ENCODE results near the gene KIF25.

KIF25 gene

GRCh38 chr6:168017629-168018028 lies 20.2 kb downstream of the KIF25 start:
- DNase-seq (ENCODE audit: low read depth): no peak

GRCh38 chr6:168018664-168019063 lies 21.2 kb downstream of the KIF25 start:
- no peak for DNase-seq (ENCODE audit: low read depth)

DNA sequence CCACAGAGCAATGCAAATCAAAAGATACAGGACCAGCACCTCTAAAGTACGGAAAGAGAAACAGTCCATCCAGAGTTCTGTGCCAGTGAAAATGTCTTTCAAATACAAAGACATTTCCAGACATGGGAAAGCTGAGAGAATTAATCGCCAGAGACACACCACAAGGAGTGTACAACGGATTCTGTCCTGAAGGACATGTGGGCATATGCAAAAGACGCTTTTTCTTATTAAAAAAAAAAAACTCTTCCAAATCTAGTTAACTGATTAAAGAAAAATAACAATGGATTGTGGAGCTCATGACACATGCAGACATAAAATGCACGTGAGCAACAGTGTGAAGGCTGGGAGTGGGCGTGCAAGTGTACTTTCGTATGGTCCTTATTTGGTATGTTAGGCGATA lies 22.8 kb downstream of the KIF25 start:
- no peak for DNase-seq (ENCODE audit: low read depth)

GRCh38 chr6:168021581-168021980 lies 24.1 kb downstream of the KIF25 start:
- DNase-seq (ENCODE audit: low read depth): no peak

- no peak for DNase-seq (ENCODE audit: low read depth)
These were observed 25.2 kb downstream of the KIF25 start for GRCh38 chr6:168022488-168023321.

DNA sequence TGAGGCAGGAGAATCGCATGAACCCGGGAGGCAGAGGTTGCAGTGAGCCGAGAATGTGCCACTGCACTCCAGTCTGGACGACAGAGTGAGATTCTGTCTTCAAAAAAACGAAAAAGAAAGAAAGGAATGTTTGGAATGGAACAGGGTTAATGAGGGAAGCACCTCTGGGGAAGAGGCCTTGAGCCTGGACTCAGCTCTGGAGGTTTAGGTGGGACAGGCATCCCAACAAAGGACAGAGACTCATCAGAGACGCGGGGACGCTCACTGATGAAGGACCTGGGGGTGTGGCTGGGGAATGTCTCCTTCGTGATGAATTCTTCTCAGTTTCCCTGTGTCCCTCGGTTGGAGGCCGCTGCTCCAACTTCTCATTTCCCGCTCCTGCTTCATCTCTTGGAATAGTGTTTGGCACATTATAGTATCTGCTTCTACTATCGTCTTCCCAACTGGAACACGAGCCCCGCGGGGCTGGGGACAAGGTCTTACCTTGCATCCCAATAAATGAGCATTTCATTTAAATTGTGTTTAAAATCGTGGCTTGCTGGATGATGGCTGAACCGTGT lies 27.6 kb downstream of the KIF25 start:
- no peak for DNase-seq (ENCODE audit: low read depth)

DNA sequence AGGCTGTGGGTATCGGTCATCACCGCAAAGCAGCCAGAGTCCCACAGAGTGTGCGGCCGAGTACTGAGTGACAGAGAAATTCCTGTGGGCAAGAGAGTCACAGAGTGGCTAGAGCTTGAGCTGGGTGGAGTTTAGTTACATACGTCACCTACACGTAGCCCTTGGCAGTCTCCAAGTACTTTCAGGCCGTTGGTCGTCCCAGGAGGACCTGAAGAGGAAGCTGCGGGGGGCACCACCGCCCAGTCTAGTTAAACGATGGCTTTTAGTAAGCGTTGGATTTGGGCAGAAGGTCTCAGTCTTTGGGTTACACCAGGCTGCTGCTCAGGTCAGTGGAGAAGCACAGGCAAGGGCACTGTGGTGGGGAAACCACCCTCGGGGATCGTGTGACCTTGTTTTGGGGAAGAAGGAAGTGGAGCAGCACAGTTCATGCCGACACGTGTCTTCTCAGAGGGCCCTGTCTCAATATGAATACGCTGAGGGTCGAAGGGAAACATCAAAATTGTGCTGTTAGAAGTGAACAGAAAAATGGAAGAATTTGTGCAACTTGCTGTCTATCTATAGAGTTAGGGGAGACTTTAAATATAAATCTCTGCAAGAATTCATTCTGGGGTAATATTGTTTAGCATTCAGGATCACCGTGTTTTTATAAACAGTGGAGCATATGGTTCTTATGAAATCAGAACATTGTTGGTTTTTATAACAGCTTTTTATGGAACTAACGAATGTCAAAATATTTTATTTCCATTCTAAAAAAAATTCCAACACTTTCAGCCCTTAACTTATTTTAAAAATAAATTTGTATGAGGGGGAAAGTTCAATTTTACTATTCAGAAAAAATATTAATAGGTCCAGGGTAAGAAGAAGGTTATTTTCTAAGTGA lies 28.6 kb downstream of the KIF25 start:
- no peak for DNase-seq (ENCODE audit: low read depth)

GRCh38 chr6:168026925-168027324 lies 29.5 kb downstream of the KIF25 start:
- no peak for DNase-seq (ENCODE audit: low read depth)

DNA sequence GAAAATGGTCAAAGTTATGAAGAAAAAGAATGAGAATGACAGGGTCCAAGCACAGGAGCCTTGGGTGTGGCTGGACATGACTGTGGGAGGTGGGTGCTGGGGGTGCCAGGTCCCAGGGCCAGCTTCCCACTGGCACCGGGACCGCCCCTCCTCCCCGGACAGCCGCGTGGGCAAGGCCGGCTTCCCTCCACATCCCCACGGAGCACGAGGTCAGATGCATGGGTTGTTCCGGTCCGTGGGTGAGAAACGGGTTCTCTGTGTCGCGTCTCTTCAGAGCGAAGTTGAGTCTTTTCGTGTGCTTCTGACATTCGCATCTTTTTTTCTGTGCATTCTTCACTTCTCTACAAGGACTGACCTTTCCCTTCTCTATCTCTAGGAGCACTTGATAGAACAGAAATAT lies 30.1 kb downstream of the KIF25 start:
- no peak for DNase-seq (ENCODE audit: low read depth)

GRCh38 chr6:168028181-168028580 lies 30.7 kb downstream of the KIF25 start:
- DNase-seq (ENCODE audit: low read depth): no peak

- DNase-seq (ENCODE audit: low read depth): no peak
These were observed 32.2 kb downstream of the KIF25 start for GRCh38 chr6:168029459-168030217.

DNA sequence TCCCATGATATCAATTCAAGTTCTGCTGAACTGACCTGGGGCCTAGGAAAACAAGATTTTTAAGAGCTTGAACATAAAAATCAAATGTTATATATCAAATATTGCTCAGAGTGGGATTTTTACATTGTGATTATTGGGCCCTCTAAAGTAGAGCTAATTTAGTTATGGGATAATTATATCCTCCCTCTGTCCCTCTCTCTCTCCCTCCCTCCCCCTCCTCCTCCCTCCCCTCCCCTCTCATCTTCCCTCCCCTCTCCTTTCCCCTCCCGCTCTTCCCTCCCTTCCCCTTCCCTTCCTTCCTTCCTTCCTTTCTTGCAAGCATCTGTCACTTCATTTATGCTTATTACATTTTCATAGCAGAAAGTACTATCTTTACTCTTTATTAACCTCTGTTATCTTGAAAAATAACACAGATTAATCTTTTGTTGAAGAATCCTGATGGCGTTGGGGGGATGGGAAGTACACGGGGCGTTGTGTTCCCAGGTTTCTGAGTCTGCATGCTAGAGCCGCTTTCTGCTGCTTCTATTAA lies 32.8 kb downstream of the KIF25 start:
- no peak for DNase-seq (ENCODE audit: low read depth)

GRCh38 chr6:168030908-168031307 lies 33.4 kb downstream of the KIF25 start:
- DNase-seq (ENCODE audit: low read depth): no peak

DNA sequence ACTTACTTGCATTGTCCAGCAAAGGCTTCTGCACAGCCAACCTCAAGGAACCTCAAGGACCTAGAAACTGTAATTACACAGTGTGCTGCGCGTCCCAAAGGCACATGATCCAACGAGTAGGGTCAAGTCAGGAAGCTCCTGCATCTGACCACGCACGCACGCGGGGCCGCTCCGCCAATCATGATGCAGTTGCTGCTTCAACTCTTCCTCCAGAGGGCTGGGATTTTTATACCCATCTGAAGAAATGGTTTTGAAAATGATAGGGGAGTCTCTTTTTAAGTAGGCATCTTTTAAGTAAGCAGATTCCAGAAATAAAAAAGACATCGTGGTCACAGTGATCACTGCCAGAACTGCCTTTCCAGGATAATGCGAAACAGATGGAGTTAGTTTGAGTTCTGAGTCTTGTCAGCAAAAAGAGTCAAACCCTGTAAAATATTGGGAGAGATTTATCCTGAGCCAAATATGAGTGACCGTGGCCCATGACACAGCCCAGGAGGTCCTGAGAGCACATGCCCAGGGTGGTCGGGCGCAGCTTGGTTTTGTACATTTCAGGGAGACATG lies 34.0 kb downstream of the KIF25 start:
- no peak for DNase-seq (ENCODE audit: low read depth)

- DNase-seq (ENCODE audit: low read depth): no peak
These were observed 34.7 kb downstream of the KIF25 start for GRCh38 chr6:168032005-168032760.

DNA sequence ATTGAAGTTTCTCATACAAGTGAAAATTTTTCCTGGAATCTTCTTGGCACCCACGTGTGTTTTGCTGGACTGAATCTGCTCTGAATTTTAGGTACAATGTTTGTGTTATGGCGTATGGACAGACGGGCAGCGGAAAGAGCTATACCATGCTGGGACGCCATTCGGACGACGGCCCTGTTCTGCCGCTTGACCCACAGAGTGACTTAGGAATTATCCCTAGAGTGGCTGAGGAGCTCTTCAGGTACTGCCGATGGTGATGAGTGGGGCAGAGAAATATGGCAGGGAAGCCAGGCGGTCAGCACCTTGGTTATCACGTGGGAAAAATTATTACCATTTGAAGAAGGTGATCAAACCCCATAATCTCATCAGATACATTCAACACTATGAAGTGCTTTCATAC lies 36.3 kb downstream of the KIF25 start:
- no peak for DNase-seq (ENCODE audit: low read depth)

DNA sequence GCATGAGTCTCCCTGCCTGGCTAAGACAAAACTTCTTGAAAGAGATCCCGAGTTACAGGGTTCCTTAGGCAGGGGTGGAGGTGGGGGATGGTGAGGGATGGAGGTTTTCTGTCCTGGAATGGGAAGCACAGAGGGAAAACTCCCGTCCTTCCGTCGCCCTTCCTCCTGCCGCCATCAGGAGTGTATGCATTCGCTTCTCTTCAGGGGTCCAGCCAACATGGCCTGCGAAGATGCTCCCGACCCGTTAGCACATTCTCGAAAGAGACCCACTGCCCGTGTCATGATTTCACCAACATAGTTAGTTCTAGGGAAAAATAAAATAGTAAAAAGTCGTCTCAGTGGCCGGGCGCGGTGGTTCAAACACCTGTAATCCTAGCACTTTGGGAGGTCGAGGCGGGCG lies 37.1 kb downstream of the KIF25 start:
- no peak for DNase-seq (ENCODE audit: low read depth)

DNA sequence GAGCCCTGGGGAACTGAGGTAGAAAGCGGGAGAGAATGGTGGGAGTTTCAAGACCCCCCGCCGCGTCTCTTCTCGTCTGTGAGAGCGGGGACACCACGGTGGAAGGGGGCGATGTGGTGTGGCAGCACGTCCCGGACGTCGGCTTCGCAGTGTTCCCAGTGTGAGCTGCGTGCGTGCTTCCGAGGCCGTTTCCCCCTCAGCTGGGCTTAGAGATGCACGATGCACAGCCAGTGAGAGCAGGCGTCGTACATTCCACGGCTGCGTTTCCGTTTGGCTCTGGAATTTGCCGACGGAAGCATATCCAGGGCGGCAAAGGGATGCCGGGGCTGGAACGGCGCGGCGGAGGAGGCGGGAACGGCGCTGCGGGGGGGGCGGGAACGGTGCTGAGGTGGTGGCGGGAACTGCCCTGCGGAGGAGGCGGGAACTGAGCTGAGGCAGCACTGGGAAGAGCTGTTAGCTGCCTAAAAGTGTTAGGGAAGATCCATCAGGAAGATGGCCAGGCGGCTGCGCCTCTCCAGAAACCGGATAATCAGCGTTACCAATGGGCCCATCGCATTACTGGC lies 37.7 kb downstream of the KIF25 start:
- no peak for DNase-seq (ENCODE audit: low read depth)

DNA sequence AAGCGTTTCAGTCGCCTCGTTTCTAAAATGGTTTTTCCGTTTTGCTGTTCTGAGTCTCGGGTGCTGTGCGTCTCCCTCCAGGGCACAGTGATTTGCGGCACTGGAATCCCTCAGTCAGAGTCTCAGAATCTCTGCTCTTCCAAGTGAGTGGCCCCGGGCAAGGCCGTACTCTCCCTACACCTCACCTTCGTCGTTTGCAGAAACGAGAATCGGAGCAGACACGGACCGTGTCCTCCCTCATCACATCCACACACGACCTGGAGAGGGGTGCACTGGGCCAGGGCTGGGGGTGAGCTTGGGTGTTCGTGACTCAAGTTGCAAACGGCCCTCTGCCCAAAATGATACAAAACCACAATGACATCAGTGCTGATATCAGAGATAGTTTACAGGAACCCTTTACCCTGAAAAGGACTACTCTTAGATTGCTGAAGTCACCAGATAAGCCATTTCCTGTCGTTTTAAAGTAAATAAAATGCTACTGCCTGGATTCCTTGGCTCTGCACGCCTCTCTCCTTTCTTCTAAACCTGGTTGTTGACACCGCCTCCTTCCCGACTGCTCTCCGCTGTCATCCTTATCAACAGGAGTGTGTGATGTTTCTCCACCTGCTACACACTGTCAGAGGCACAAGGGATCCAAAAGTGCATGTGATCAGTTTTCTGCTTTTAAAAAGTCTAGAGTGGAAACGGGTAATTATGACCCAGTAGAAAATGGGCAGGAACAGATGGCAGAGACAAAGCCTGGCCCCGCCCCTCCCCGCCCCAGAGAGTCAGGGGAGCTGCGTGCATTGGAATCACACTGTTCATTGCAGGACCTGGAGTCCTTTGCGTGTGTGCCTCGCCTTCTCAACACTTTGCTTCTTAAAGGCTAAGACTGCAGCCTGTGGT lies 38.4 kb downstream of the KIF25 start:
- DNase-seq (ENCODE audit: low read depth): no peak
